GM21526 (cell line): ENCODE results near the gene ZDHHC20.
"Not testable (repeated sequence)": the region's sequence is repeated elsewhere in the genome, so short reads cannot be mapped to it uniquely, and the experiment has no call there.

ENCODE experiments used
- ATAC-seq: cut with Tn5 transposase; IDR thresholded peaks from one replicate; pipeline ENCODE4 v1.9.1; 2021; ENCODE audit warnings: moderate library complexity; ENCODE audit not compliant: unreplicated experiment, low FRiP score

The ZDHHC20 gene

GRCh38 chr13:21436582-21436981 lies 22.5 kb downstream of the ZDHHC20 start:
- ATAC-seq, result no peak

GRCh38 chr13:21435687-21436151 lies 23.4 kb downstream of the ZDHHC20 start:
- peak; percentile 95 for ATAC-seq

- no peak for ATAC-seq
These were observed 23.9 kb downstream of the ZDHHC20 start for GRCh38 chr13:21435231-21435630.

- ATAC-seq, result no peak
These were observed 24.5 kb downstream of the ZDHHC20 start for GRCh38 chr13:21434588-21434987.

GRCh38 chr13:21429211-21429610 lies 29.9 kb downstream of the ZDHHC20 start:
- ATAC-seq, result no peak

- ATAC-seq, result peak; percentile 66
These were observed 31.4 kb downstream of the ZDHHC20 start for GRCh38 chr13:21427741-21428140.

- ATAC-seq, result no peak
These were observed 32.9 kb downstream of the ZDHHC20 start for GRCh38 chr13:21426238-21426637.

GRCh38 chr13:21420706-21421105 lies 38.4 kb downstream of the ZDHHC20 start:
- ATAC-seq, result no peak

GRCh38 chr13:21413013-21413412 lies 46.1 kb downstream of the ZDHHC20 start:
- ATAC-seq, result no peak

- ATAC-seq, result not testable (repeated sequence)
These were observed 48.6 kb downstream of the ZDHHC20 start for GRCh38 chr13:21410453-21410852.

GRCh38 chr13:21405309-21405708 lies 53.8 kb downstream of the ZDHHC20 start:
- no peak for ATAC-seq

- ATAC-seq, result no peak
These were observed 56.4 kb downstream of the ZDHHC20 start for GRCh38 chr13:21402586-21403307.

- ATAC-seq, result no peak
These were observed 59.4 kb downstream of the ZDHHC20 start for GRCh38 chr13:21399741-21400140.

GRCh38 chr13:21395953-21396352 lies 63.1 kb downstream of the ZDHHC20 start:
- ATAC-seq, result no peak

GRCh38 chr13:21389124-21389523 lies 70.0 kb downstream of the ZDHHC20 start:
- no peak for ATAC-seq

- no peak for ATAC-seq
These were observed 73.4 kb downstream of the ZDHHC20 start for GRCh38 chr13:21385710-21386109.

- ATAC-seq, result no peak
These were observed 76.0 kb downstream of the ZDHHC20 start for GRCh38 chr13:21383090-21383489.

- ATAC-seq, result not testable (repeated sequence)
These were observed 81.8 kb downstream of the ZDHHC20 start for GRCh38 chr13:21376998-21377985.

- no peak for ATAC-seq
These were observed 86.6 kb downstream of the ZDHHC20 start for GRCh38 chr13:21372530-21372929.

- ATAC-seq, result no peak
These were observed 88.1 kb downstream of the ZDHHC20 start for GRCh38 chr13:21371011-21371410.

- ATAC-seq, result no peak
These were observed 93.5 kb downstream of the ZDHHC20 start for GRCh38 chr13:21365574-21365973.
